DMS79 treated with DMSO at 0.1 percent for 48 hours (cell line): ENCODE results near the gene TEX13C.
"Not testable (repeated sequence)": the region's sequence is repeated elsewhere in the genome, so short reads cannot be mapped to it uniquely, and the experiment has no call there.

Source experiments
- DNase-seq: peaks from one replicate; lab custom pipeline; 2025; lab: John Stamatoyannopoulos, UW

TEX13C gene

DNA sequence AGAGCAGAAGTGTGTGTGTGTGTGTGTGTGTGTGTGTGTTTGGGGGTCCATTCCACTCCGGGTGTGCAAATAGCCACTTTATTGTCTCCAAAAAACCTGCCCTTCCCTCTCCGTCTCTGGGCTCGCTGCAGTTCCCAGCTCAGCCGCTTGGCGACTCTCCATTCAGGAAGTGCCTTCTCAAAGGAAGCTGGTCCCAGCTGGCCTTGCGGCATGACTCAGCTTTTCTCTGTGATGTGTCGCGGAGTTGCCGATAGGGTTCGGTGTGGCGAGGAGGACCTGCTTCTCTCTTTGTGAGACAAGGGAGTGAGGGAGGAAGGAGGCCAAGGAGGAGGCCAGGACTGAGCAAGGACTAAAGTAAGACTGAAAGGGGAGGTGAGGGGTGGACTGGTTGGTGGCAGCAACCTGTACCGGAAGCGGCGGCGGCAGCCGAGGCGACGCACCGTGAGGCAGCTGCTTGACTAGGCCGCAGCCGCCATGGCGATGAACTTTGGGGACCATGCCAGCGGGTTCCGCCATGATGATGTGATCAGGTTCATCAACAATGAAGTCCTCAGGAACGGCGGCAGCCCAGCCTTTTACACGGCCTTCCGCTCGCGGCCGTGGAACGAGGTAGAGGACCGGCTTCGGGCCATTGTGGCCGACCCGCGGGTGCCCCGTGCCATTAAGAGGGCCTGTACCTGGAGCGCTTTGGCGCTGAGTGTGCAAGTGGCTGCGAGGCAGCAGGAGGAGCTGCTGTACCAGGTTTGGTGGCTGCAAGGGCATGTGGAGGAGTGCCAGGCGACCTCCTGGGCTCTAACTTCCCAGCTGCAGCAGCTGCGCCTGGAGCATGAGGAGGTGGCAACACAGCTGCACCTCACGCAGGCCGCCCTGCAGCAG, at the start of gene TEX13C:
Gene TEX13C, plus strand, starts transcription at position 226 of the 876 bp plus-strand sequence. Its CDS starts 249 bp downstream, at position 475.
- no peak for DNase-seq

DNA sequence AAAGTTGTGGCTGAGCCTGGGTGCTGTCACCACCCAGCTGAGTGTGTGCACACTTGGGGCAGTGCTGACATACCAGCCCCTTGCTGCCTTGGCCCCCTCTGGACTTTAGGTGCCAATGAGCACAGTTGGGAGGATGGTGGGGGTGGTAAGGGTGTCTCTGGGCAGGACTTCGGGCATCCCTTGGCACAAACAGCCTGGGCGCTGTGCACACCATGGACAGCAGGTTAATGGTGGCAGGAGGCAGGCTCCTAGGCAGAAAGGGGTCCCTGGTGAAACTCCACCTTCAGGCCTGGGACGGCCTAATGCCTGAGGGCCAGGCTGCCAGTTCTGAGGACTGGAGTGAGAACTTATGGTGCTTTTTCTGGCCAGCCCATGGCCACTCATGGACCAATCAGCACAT, 32.4 kb upstream of the TEX13C start:
- DNase-seq = no peak

DNA sequence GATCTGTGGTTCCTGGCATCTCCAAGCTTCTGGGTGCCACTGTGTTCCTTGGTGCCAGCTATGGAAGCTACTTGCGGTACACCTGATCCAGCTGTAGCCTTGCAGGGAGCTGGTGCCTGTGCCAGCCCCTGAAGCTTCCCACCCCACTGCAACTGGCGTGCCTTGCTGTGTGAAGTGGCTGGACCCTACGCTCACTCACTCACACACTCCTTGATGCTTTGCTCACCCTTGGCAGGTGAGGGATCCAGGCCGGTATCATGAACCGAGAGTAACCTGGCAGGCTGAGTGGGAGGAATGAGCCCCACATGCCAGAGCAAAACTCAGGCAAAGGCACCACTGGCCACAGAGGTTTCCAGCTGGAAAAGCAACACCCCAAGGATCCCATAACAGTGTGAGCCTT, 31.3 kb upstream of the TEX13C start:
- no peak for DNase-seq

DNA sequence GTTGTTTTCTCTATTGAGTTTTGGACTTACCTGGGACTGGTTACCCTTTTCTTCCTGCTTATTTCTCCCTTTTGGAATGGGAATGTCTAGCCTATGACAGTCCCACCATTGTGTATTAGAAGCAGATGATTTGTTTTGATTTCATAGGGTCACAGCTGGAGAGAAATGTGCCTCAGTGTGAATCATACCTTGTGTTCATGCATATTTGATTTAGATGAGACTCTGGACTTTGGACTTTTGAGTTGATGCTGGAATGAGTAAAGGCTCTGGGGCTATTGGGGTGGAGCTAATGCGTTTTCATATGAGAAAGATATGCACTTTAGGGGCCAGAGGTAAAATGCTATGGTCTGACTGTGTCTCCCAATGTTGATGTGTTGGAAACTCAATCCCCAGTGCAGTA, 30.5 kb upstream of the TEX13C start:
- no peak for DNase-seq

DNA sequence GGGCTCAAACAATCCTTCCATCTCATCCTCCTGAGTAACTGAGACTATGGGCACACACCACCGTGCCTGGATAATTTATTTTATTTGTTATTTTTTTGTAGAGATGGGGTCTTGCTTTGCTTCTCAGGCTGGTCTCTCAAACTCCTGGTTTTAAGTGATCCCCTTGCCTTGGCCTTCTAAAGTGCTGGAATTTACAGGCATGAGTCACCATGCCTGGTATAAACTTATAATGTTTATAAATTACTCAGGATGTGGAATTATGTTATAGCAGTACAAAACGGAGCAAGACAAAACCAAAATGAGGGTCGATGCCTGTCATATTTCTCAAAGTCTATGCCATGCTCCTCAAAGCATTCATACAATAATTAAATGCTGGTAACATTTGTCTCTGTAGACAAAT, 29.8 kb upstream of the TEX13C start:
- DNase-seq = no peak

DNA sequence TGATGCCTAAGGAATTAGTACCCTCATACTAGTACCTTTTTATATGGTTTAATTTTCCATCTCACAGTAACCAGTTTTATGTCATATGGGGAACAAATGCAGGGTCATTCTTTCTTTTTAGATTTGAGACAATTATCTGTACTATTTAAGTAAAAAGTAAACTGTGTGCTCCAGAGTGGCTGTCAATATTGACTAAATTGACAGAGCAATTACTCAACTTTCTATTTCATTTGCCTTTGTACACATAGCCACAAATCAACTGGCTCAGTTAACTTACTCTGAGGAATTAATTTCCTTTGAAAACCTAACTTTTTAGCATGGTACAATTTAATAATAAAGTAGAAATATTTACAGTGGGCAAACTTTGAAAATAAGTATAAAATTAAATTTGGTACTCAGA, 28.5 kb upstream of the TEX13C start:
- no peak for DNase-seq

DNA sequence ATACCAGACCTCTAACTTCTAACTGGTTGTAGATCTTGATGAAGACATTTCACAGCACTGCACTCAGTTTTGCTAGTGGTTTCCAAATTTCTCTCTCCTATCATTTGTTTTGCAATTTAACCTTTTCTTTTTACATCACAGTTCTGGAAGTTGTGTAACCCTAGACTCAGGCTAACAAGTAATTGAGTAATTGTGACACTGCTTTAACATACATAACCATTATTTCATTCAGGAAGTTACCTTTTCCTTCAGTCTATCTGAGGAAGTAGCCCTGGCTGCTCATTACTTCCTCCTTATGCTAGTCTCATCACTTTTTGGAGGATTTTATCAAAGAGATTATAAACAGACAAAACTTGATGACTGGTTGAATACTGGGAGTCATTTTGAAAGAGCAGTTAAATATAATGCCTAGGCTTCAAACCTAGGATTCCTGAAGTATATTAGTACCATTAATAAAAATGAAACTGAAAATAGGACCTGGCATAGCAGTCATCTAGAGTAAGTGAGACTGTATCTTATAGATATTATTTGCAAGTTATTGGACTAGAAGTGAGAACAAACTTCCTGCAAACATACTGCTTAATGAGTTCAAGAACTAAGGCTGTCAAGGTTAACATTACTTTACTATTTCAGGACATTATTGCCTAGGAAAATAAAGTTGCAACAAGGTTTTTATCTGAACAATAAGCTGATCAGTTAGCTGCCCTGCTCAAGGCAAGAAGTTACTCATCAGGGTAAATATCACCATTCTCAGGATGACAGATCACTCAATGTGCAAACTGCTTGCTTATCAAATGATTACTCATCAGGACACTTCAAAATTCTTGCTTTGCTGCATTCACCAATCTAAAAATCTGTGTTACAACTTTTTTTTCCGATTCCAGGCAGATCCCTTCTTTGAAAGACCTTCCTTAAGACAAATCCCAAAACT, 25.6 kb upstream of the TEX13C start:
- no peak for DNase-seq

DNA sequence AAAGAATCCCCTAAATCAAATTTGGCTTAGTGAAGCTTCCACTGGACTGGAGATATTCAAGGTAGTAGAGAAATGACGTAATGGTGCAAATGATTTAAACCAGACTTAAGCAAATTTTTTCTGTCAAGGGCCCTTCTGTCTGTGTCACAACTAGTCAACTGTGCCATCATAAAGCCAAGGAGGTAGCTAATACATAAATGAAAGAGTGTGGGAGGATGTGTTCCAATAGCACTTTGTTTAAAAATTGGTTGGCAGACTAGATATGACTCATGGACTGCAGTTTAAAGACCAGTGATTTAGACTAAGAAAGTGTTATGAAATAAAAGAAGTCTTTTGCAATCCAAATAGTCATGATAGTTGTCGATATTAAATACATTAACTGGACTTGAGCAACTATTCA, 24.3 kb upstream of the TEX13C start:
- DNase-seq = no peak

DNA sequence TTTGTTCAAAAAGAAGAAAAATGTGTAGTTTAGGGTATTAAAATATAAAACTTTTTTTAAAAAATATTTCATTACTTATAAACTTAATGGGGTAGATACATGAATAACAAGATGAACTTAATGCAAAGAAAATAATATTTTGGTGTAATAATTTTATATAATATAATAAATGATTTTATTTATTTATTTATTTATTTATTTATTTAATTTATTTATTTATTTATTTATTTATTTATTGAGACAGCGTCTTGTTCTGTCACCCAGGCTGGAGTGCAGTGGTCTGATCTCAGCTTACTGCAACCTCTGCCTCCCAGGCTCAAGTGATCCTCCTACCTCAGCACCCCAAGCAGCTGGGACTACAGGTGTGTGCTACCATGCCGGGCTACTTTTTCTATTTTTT, 20.8 kb upstream of the TEX13C start:
- no peak for DNase-seq

DNA sequence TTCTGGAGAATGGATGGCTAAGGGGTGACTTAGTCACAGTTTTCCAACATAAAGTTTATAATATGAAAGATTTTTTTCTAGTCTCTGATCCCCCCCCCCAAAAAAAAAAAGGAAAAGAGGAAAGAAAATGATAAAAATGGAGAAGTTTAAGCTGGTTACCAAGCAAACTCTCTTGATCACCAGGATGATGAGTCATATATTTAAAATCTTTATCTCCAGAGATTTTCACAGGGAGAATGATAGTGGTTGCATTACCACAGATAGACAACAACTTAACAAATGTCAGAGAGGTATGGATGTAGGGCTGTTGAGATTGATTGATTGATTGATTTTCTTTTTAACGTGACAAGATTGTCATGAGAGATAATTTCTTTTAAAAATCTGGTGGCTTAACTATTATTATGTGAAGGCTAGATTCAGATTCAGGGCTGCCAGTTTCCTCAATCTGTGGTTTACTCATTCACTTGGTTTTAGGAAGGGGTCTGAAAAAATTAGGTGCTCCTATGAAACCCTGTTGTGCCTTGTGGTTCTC, 13.3 kb upstream of the TEX13C start:
- no peak for DNase-seq

DNA sequence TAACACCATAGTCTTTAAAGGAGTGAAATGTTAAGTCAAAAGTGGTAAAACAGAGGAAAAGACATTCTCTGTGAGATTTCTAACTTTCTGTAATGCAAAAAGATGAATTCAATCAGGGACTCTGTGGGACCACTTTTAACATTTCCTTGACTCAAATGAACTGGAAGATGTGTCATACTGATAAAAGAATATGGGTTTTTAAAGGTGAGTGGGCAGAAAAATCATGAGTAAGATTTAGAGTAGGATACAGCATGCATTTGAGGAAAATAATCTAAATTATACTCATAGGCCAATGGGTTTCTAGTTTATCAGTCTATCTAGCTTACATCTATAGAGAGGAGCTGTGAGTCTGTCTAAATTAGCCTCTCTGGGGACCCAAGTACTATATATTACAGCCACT, 11.0 kb upstream of the TEX13C start:
- DNase-seq = no peak

DNA sequence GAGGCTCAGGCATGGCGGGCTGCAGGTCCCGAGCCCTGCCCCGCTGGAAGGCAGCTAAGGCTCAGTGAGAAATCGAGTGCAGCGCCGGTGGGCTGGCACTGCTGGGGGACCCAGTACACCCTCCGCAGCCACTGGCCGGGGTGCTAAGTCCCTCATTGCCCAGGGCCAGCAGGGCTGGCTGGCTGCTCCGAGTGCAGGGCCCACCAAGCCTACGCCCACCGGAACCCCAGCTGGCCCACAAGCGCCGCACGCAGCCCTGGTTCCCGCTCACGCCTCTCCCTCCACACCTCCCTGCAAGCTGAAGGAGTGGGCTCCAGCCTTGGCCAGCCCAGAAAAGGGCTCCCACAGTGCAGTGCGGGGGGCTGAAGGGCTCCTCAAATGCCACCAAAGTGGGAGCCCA, 505 bp upstream of the TEX13C start:
- DNase-seq = not testable (repeated sequence)

DNA sequence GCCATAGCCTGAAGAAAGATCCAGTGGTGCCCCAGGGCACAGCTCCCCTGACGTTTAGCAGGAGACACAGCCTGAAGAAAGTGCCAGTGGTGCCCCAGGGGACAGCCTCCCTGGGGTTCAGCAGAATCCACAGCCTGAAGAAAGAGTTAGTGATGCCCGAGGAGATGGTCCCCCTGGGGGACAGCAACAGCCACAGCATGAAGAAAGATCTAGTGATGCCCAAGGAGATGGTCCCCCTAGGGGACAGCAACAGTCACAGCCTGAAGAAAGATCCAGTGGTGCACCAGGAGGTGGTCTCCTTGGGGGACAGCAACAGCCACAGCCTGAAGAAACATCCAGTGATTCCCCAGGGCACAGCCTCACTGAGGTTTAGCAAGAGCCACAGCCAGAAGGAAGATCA, 2.8 kb downstream of the TEX13C start:
- DNase-seq = no peak

DNA sequence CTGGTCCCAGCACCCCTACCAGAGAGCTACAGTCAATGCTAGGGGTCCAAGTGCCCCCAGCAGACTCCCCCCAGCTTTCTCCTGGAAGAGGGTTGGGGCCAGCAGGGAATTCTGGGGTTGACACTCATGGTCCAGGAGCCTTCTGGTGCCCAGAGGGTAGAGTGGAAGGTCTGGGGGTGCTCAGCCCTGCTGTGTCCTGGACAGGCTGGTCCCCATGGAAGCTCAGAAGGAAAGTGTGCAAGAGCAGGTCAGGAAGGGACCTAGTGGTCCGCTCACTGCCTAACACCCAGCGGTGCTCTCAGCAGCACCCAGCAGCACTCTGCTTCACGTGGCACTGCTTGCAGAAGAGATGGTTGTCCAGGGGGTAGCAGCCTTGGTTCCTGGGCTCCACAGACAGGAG, 6.9 kb downstream of the TEX13C start:
- DNase-seq = no peak

DNA sequence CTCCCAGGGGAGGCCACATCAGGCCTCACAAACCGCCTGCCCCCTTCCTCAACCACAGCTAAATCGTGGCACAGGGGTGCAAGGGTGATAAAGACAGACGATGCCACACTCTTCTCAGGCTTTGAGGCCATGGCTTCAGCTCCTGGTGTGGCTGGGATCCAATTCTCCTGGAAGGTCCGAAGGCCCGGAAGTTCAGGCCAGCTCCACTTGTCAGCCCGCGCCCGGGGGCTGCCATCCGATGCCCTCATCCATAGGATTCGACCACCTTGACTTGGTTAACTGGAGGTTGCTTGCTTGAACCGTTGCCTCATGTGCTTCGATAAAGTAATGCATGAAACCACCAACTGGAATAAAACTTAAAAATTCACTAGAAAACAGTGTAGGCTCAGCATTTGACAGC, 8.2 kb downstream of the TEX13C start:
- no peak for DNase-seq

DNA sequence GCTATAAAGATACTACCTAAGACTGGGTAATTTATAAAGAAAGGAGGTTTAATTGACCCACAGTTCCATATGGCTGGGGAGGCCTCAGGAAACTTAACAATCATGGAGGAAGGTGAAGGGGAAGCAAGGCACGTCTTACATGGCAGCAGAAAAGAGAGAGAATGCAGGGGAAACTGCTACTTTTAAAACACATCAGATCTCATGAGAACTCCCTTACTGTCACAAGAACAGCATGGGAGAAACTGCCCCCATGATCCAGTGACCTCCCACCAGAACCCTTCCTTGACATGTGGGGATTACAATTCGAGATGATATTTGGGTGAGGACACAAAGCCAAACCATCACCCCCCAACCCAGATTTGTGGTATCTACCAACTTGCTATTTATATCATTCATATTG, 13.9 kb downstream of the TEX13C start:
- DNase-seq = no peak

DNA sequence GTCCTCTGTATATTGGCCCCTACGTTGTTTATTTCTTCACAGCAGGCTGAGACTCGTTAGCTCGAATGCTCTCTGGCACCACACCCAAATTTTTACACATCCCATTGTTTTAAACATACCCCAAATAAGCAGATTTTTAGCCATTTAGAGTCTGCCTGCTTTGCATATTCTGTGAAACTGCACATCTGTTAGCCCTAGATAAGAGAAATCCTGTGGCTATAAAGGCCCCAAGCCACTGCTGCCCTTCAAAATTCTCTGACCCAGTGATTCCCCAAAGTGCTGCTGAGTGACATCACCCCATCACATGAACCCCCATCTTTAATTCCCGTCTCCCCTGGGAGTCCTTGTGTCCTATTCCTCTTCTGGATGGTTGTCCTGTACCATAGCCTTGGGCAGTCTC, 20.8 kb downstream of the TEX13C start:
- DNase-seq = no peak

DNA sequence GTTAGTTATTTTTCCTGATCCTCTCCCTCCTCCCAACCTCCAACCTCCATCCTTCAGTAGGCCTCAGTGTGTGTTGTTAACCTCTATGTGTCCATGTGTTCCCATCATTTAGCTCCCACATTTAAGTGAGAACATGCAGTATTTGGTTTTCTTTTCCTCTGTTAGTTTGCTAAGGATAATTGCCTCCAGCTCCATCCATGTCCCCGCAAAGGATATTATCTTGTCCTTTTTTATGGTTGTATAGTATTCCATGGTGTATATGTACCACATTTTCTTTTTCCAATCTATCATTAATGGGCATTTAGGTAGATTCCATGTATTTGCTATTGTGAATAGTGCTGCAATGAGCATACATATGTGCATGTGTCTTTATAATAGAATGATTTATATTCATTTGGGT, 54.5 kb downstream of the TEX13C start:
- DNase-seq = no peak
